Endothelial cell of umbilical vein (primary cell): ENCODE data around the gene ZNF396. TPM values are rescaled to one million over a fixed set of nuclear protein-coding genes. Genes with fewer than 3 reads are reported as not detected.

Source experiments
- BruUV-seq: library from RNA; stranded (reverse); fragments of 400-500 nt; replicated peaks from 2 replicates; lab custom pipeline; 2021; lab: Mats Ljungman, UMichigan
- CTCF ChIA-PET: fragments of 300-600, 350-600 bp; sonication (Branson Sonifier 250); formaldehyde crosslinking; loops from one replicate; lab custom pipeline; 2021; ENCODE audit warnings: antibody characterized with exemption, inconsistent platforms; lab: Charles Lee
- POLR2A ChIA-PET: fragments of 300-600, 350-600 bp; sonication (Branson Sonifier 250); formaldehyde crosslinking; loops from one replicate; lab custom pipeline; 2021; ENCODE audit warnings: antibody characterized with exemption, inconsistent platforms; lab: Charles Lee
- DNase-seq: peaks from one replicate; pipeline ENCODE4 v3.0.0-alpha.2; 2011; ENCODE audit warnings: low read depth, low spot score
- FAIRE-seq: peaks from 2 replicates; lab custom pipeline; 2011; peaks lifted over from hg19 to GRCh38; lab: Jason Lieb, UNC
- H2AFZ ChIP-seq: 2 replicates; pipeline ENCODE4 v1.6.0; 2012; ENCODE audit warnings: low read depth, low read length, control low read depth, inconsistent platforms
- H3K27ac ChIP-seq: 2 replicates; pipeline ENCODE4 v1.5.1; 2011; ENCODE audit warnings: low read depth, mild to moderate bottlenecking, control low read depth, low read length, moderate library complexity; ENCODE audit not compliant: insufficient read depth
- H3K27me3 ChIP-seq, 2 experiments: 2 replicates each; pipeline versions ENCODE4 v1.6.0 to v1.6.1; 2011; ENCODE audit warnings: low read length in 2 of 2, mixed read lengths in 1 of 2; ENCODE audit not compliant: control insufficient read depth in 2 of 2, insufficient read depth in 2 of 2
- H3K36me3 ChIP-seq, 2 experiments: 2 replicates in 1 of 2; 3 replicates in 1 of 2; pipeline ENCODE4 v1.5.1; 2011; ENCODE audit warnings: low read length in 2 of 2, mild to moderate bottlenecking in 1 of 2, moderate library complexity in 1 of 2; ENCODE audit not compliant: control insufficient read depth in 2 of 2, insufficient read depth in 2 of 2; ENCODE audit errors: extremely low read depth in 1 of 2
- H3K4me1 ChIP-seq: 3 replicates; pipeline ENCODE4 v1.5.1; 2011; ENCODE audit warnings: mild to moderate bottlenecking, low read length; ENCODE audit not compliant: control insufficient read depth, insufficient read depth; ENCODE audit errors: extremely low read depth
- H3K4me2 ChIP-seq: 2 replicates; pipeline ENCODE4 v1.6.1; 2011; ENCODE audit warnings: low read length, control low read depth, mixed read lengths; ENCODE audit not compliant: insufficient read depth
- H3K4me3 ChIP-seq, 3 experiments: fragments of 200-600 bp in 1 of 3; sonication (generic), shearing (Covaris generic) in 1 of 3; replicated peaks in 1 of 3; 2 replicates each; pipeline ENCODE4 v1.5.1; 2011 to 2016; ENCODE audit warnings: control low read depth in 3 of 3, low read length in 3 of 3, mild to moderate bottlenecking in 2 of 3, inconsistent platforms in 1 of 3, low read depth in 1 of 3, moderate library complexity in 1 of 3; ENCODE audit not compliant: insufficient read depth in 1 of 3
- H3K79me2 ChIP-seq: 2 replicates; pipeline ENCODE4 v1.6.0; 2012; ENCODE audit warnings: low read length, inconsistent platforms; ENCODE audit not compliant: control insufficient read depth, insufficient read depth
- H3K9ac ChIP-seq: replicated peaks from 2 replicates; pipeline ENCODE3; 2011; ENCODE audit warnings: low read length, control low read depth; ENCODE audit not compliant: insufficient read depth; ENCODE audit errors: extremely low read depth
- H3K9me1 ChIP-seq: replicated peaks from 3 replicates; pipeline ENCODE4 v1.6.0; 2011; ENCODE audit warnings: mild to moderate bottlenecking, low read length; ENCODE audit not compliant: control insufficient read depth, insufficient read depth; ENCODE audit errors: extremely low read depth
- H3K9me3 ChIP-seq: replicated peaks from 2 replicates; pipeline ENCODE4 v1.5.1; 2012; ENCODE audit warnings: low read length, inconsistent platforms; ENCODE audit not compliant: control insufficient read depth, insufficient read depth
- H4K20me1 ChIP-seq: replicated peaks from 2 replicates; pipeline ENCODE3; 2011; ENCODE audit warnings: mild to moderate bottlenecking, low read length; ENCODE audit not compliant: control insufficient read depth, insufficient read depth; ENCODE audit errors: extremely low read depth
- EZH2 ChIP-seq: IDR thresholded peaks from 2 replicates; pipeline ENCODE4 v1.6.1; 2012; ENCODE audit warnings: borderline replicate concordance, low read depth, mild to moderate bottlenecking, moderate library complexity, low read length, inconsistent platforms; ENCODE audit not compliant: severe bottlenecking
- FOS ChIP-seq: IDR thresholded peaks from 2 replicates; pipeline ENCODE4 v1.6.1; 2011; ENCODE audit warnings: mild to moderate bottlenecking, low read length, moderate library complexity, borderline replicate concordance; ENCODE audit not compliant: insufficient read depth
- GATA2 ChIP-seq: IDR thresholded peaks from 2 replicates; pipeline ENCODE4 v1.7.0; 2011; ENCODE audit warnings: low read depth, mild to moderate bottlenecking, moderate library complexity, mixed read lengths, low read length; ENCODE audit not compliant: insufficient read length, insufficient read depth
- JUN ChIP-seq: IDR thresholded peaks from 2 replicates; pipeline ENCODE4 v1.6.1; 2011; ENCODE audit warnings: borderline replicate concordance, low read depth; ENCODE audit not compliant: insufficient read length, insufficient read depth
- MYC ChIP-seq: IDR thresholded peaks from one replicate; pipeline ENCODE4 v1.6.1; 2011; ENCODE audit warnings: mild to moderate bottlenecking, low read depth, low read length
- POLR2A ChIP-seq: IDR thresholded peaks from 2 replicates; pipeline ENCODE4 v1.6.1; 2012; ENCODE audit warnings: low read depth, mild to moderate bottlenecking, control low read depth, low read length
- POLR2AphosphoS5 ChIP-seq: IDR thresholded peaks from 2 replicates; pipeline ENCODE4 v1.6.1; 2012; ENCODE audit warnings: low read depth, mild to moderate bottlenecking, control low read depth, low read length, moderate library complexity; ENCODE audit not compliant: insufficient read depth
- dilution Hi-C: fragments of 300-500 bp; cut with MboI; formaldehyde crosslinking; loops from one replicate; pipeline ENCODE4 v1.15.0; 2019; ENCODE audit warnings: low sequenced_read_pairs; ENCODE audit not compliant: extremely low pct_ligation_motif_present
- intact Hi-C: fragments of 100-400 bp; cut with micrococcal nuclease; formaldehyde crosslinking; loops from one replicate; pipeline ENCODE4 v1.10.0; 2022
- polyA plus RNA-seq, 4 experiments: library from polyadenylated mRNA; depleted of rRNA in 3 of 4; stranded (reverse) in 3 of 4; unstranded in 1 of 4; fragments of >200 nt; gene quantifications; 2 replicates each; pipeline versions ENCODE4 v1.2.1 to v1.2.3, GENCODE V29; 2011 to 2012; ENCODE audit warnings: missing spikeins in 1 of 4
- total RNA-seq: library from RNA; stranded (reverse); gene quantifications from 2 replicates; pipeline ENCODE4 v1.2.3, GENCODE V29; 2021
- TF ChIP-seq, protein P1 (sequence below): IDR thresholded peaks from 2 replicates; pipeline ENCODE4 v1.6.1; 2011; ENCODE audit not compliant: insufficient read depth, insufficient read length
- TF ChIP-seq, protein P2 (sequence below), 2 donors: IDR thresholded peaks; 1 replicate in 1 of 2; 2 replicates in 1 of 2; pipeline ENCODE4 v1.5.1; 2011; ENCODE audit warnings: low read length in 2 of 2, mild to moderate bottlenecking in 2 of 2, moderate library complexity in 2 of 2, control low read depth in 1 of 2, inconsistent platforms in 1 of 2, low read depth in 1 of 2; ENCODE audit not compliant: insufficient read depth in 1 of 2; ENCODE audit errors: extremely low read depth in 1 of 2

The ZNF396 gene
- total and polyA plus RNA-seq, 2 donors (not counting 3 experiments of a cell fraction or from before 2014, with no cell fraction given) = 0.28 to 0.44 TPM

GRCh38 chr18:35343488-35343935 is 33.6 kb downstream of the ZNF396 start:
- intact Hi-C loops = loop anchor here (1.0 to 5.0 kb wide), 2 partner anchors 300 to 336 kb away; no protein-coding TSS in a partner anchor

More at GRCh38 chr18:35343488-35343935, 33.6 kb downstream of the ZNF396 start:
- Histone ChIP-seq H3K4me2 (peak overlapping the region; percentile 90), H3K27ac (peak overlapping the region; percentile 95), H3K36me3 (peaks cover 15 to 18% of the 10 kb centered on the region in 2 experiments), H3K9me1 (no peaks in the 10 kb centered on the region), H3K4me1 (peaks cover 18% of the 10 kb centered on the region), H3K9ac (peak overlapping the region; percentile 99), H2AFZ (no peak overlapping the region), H3K4me3 (peak overlapping the region; percentile 69 to 97 (median 92)), H3K79me2 (peaks cover 53% of the 10 kb centered on the region), H3K27me3 (no peaks in the 10 kb centered on the region), H4K20me1 (peaks cover 17% of the 10 kb centered on the region), H3K9me3 (no peaks in the 10 kb centered on the region)
- ChIA-PET CTCF (interaction anchor here (1.0 to 2.6 kb wide), 5 partner anchors 8 to 337 kb away, joined by 3 to 26 read pairs (median 5); no protein-coding TSS in a partner anchor), POLR2A (interaction anchor here (0.7 to 1.1 kb wide), 2 partner anchors 103 to 367 kb away, joined by 3 read pairs; partner anchors contain the start of gene ZNF397)
- BruUV-seq = TSS peak; percentile 21
- no peak for DNase-seq
- dilution Hi-C loops = no loop called here
- no peak for FAIRE-seq
- TF ChIP-seq GATA2 (no peak), EZH2 (no peak), MYC (no peak), FOS (no peak), POLR2A (no peak), POLR2AphosphoS5 (no peak), JUN (no peak)
- TF ChIP-seq, protein P1, sequence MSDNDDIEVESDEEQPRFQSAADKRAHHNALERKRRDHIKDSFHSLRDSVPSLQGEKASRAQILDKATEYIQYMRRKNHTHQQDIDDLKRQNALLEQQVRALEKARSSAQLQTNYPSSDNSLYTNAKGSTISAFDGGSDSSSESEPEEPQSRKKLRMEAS = no peak
- TF ChIP-seq, protein P2, sequence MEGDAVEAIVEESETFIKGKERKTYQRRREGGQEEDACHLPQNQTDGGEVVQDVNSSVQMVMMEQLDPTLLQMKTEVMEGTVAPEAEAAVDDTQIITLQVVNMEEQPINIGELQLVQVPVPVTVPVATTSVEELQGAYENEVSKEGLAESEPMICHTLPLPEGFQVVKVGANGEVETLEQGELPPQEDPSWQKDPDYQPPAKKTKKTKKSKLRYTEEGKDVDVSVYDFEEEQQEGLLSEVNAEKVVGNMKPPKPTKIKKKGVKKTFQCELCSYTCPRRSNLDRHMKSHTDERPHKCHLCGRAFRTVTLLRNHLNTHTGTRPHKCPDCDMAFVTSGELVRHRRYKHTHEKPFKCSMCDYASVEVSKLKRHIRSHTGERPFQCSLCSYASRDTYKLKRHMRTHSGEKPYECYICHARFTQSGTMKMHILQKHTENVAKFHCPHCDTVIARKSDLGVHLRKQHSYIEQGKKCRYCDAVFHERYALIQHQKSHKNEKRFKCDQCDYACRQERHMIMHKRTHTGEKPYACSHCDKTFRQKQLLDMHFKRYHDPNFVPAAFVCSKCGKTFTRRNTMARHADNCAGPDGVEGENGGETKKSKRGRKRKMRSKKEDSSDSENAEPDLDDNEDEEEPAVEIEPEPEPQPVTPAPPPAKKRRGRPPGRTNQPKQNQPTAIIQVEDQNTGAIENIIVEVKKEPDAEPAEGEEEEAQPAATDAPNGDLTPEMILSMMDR (IDR thresholded peaks at IDR 0.05; ENCODE audit: extremely low read depth in 1 of 2, insufficient read depth in 1 of 2, low read depth in 1 of 2, low read length in 2 of 2) = no peak
